Astrocyte (in vitro differentiated cells and primary cell): ENCODE results near the gene MYOF. TPM values are rescaled to one million over a fixed set of nuclear protein-coding genes. Genes with fewer than 3 reads are reported as not detected.

ENCODE experiments used
- DNase-seq: peaks from one replicate; pipeline ENCODE4 v3.0.0-alpha.2; 2010; ENCODE audit warnings: low read depth
- FAIRE-seq: peaks from 2 replicates; lab custom pipeline; 2011; peaks lifted over from hg19 to GRCh38; lab: Jason Lieb, UNC
- H2AFZ ChIP-seq: 2 replicates; pipeline ENCODE4 v1.6.0; 2012; ENCODE audit warnings: low read depth, low read length, inconsistent platforms
- H3K27ac ChIP-seq: 2 replicates; pipeline ENCODE4 v1.5.1; 2011; ENCODE audit warnings: low read depth, low read length, inconsistent platforms
- H3K27me3 ChIP-seq: 2 replicates; pipeline ENCODE4 v1.6.0; 2011; ENCODE audit warnings: low read length, inconsistent platforms; ENCODE audit not compliant: insufficient read depth
- H3K36me3 ChIP-seq: 2 replicates; pipeline ENCODE4 v1.5.1; 2011; ENCODE audit warnings: low read length, inconsistent platforms; ENCODE audit not compliant: insufficient read depth
- H3K4me1 ChIP-seq: 2 replicates; pipeline ENCODE4 v1.5.1; 2011; ENCODE audit warnings: low read length, inconsistent platforms; ENCODE audit not compliant: insufficient read depth
- H3K4me2 ChIP-seq: 2 replicates; pipeline ENCODE4 v1.6.0; 2012; ENCODE audit warnings: low read length, inconsistent platforms
- H3K4me3 ChIP-seq: 2 replicates; pipeline ENCODE4 v1.5.1; 2011; ENCODE audit warnings: low read depth, mild to moderate bottlenecking, low read length, inconsistent platforms; ENCODE audit not compliant: insufficient read depth
- H3K79me2 ChIP-seq: 2 replicates; pipeline ENCODE4 v1.6.0; 2012; ENCODE audit warnings: mild to moderate bottlenecking, low read length, inconsistent platforms; ENCODE audit not compliant: insufficient read depth
- H3K9ac ChIP-seq: 2 replicates; pipeline ENCODE4 v1.6.0; 2012; ENCODE audit warnings: mild to moderate bottlenecking, low read length, inconsistent platforms
- H3K9me3 ChIP-seq: 2 replicates; pipeline ENCODE4 v1.5.1; 2012; ENCODE audit warnings: low read depth, mild to moderate bottlenecking, low read length, inconsistent platforms; ENCODE audit not compliant: insufficient read depth
- H4K20me1 ChIP-seq: 2 replicates; pipeline ENCODE4 v1.6.0; 2012; ENCODE audit warnings: low read length, inconsistent platforms; ENCODE audit not compliant: insufficient read depth
- H3K27ac Mint-ChIP-seq: one replicate; pipeline ENCODE4 v1.8.0; 2021; ENCODE audit warnings: mild to moderate bottlenecking, mixed read lengths; ENCODE audit not compliant: unreplicated experiment
- H3K27me3 Mint-ChIP-seq: one replicate; pipeline ENCODE4 v1.8.0; 2021; ENCODE audit warnings: low read depth, mixed read lengths; ENCODE audit not compliant: unreplicated experiment
- H3K36me3 Mint-ChIP-seq: one replicate; pipeline ENCODE4 v1.8.0; 2021; ENCODE audit warnings: low read depth, mixed read lengths; ENCODE audit not compliant: unreplicated experiment
- H3K4me1 Mint-ChIP-seq: one replicate; pipeline ENCODE4 v1.8.0; 2021; ENCODE audit warnings: low read depth, mixed read lengths; ENCODE audit not compliant: unreplicated experiment
- H3K4me3 Mint-ChIP-seq: one replicate; pipeline ENCODE4 v1.8.0; 2021; ENCODE audit warnings: mild to moderate bottlenecking, moderate library complexity, mixed read lengths; ENCODE audit not compliant: unreplicated experiment
- H3K9me3 Mint-ChIP-seq: one replicate; pipeline ENCODE4 v1.8.0; 2021; ENCODE audit warnings: mild to moderate bottlenecking, mixed read lengths; ENCODE audit not compliant: unreplicated experiment
- EZH2 ChIP-seq: IDR thresholded peaks from 2 replicates; pipeline ENCODE4 v1.6.1; 2012; ENCODE audit warnings: mild to moderate bottlenecking, low read length, inconsistent platforms; ENCODE audit not compliant: insufficient read depth
- total RNA-seq: library from RNA; stranded (reverse); gene quantifications from 2 replicates; pipeline ENCODE4 v1.2.1, GENCODE V29; 2021
- TF ChIP-seq, protein P1 (sequence below): IDR thresholded peaks from 2 replicates; pipeline ENCODE4 v1.5.1; 2011; ENCODE audit warnings: low read depth, mild to moderate bottlenecking, inconsistent platforms, low read length, moderate library complexity; ENCODE audit not compliant: insufficient read depth

MYOF gene
- total RNA-seq, 1 donor from 2014 or later: 306 TPM

DNA sequence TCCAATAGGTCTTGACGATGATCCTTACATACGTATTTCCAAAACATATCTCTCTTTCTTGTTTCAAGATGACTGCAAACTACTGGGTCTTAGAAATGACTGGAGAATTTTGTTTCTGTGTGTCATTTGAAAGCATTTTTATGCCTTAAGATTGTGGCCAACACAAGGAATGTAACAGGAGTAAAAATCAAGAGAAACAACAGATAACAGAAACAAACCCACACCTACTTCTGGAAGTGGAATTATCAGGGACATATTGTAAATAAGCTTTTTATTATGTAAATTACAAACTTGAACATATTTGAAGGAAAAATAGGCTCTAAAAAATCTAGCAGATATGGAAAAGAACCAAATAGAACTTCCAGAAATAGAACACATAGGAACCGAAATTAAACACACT lies 212.9 kb downstream of the MYOF start:
- H3K36me3 ChIP-seq: no peaks in the 10 kb centered on the region
- Mint-ChIP-seq H3K27me3 (peaks cover 4% of the 10 kb centered on the region), H3K27ac (no peak overlapping the region), H3K4me1 (no peaks in the 10 kb centered on the region), H3K4me3 (no peak overlapping the region), H3K9me3 (peaks cover 13% of the 10 kb centered on the region), H3K36me3 (peaks cover 2% of the 10 kb centered on the region)
- DNase-seq: no peak
- H3K4me2 ChIP-seq: no peak overlapping the region
- H3K4me1 ChIP-seq: no peaks in the 10 kb centered on the region
- no peaks in the 10 kb centered on the region for H3K27me3 ChIP-seq
- no peak overlapping the region for H3K27ac ChIP-seq
- no peak for FAIRE-seq
- no peak overlapping the region for H3K9ac ChIP-seq
- TF ChIP-seq, protein P1, sequence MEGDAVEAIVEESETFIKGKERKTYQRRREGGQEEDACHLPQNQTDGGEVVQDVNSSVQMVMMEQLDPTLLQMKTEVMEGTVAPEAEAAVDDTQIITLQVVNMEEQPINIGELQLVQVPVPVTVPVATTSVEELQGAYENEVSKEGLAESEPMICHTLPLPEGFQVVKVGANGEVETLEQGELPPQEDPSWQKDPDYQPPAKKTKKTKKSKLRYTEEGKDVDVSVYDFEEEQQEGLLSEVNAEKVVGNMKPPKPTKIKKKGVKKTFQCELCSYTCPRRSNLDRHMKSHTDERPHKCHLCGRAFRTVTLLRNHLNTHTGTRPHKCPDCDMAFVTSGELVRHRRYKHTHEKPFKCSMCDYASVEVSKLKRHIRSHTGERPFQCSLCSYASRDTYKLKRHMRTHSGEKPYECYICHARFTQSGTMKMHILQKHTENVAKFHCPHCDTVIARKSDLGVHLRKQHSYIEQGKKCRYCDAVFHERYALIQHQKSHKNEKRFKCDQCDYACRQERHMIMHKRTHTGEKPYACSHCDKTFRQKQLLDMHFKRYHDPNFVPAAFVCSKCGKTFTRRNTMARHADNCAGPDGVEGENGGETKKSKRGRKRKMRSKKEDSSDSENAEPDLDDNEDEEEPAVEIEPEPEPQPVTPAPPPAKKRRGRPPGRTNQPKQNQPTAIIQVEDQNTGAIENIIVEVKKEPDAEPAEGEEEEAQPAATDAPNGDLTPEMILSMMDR: no peak
- no peak for TF ChIP-seq EZH2
- no peak overlapping the region for H3K4me3 ChIP-seq
- H3K9me3 ChIP-seq: no peaks in the 10 kb centered on the region
- H4K20me1 ChIP-seq: no peaks in the 10 kb centered on the region
- H2AFZ ChIP-seq: no peak overlapping the region
- no peaks in the 10 kb centered on the region for H3K79me2 ChIP-seq

- no peak for FAIRE-seq
- no peaks in the 10 kb centered on the region for H3K79me2 ChIP-seq
- no peak for TF ChIP-seq EZH2
- TF ChIP-seq, protein P1: no peak
Measured at GRCh38 chr10:93268021-93268420, 214.1 kb downstream of the MYOF start.

GRCh38 chr10:93267521-93267920 lies 214.6 kb downstream of the MYOF start:
- TF ChIP-seq EZH2: no peak
- TF ChIP-seq, protein P1: no peak
- Histone ChIP-seq H3K27me3 (no peaks in the 10 kb centered on the region), H3K27ac (no peak overlapping the region), H3K9ac (no peak overlapping the region), H3K79me2 (no peaks in the 10 kb centered on the region), H3K4me3 (no peak overlapping the region), H2AFZ (no peak overlapping the region), H3K36me3 (no peaks in the 10 kb centered on the region), H3K4me1 (no peaks in the 10 kb centered on the region), H4K20me1 (no peaks in the 10 kb centered on the region), H3K9me3 (no peaks in the 10 kb centered on the region), H3K4me2 (no peak overlapping the region)
- Mint-ChIP-seq H3K4me3 (no peak overlapping the region), H3K36me3 (peaks cover 2% of the 10 kb centered on the region), H3K27ac (no peak overlapping the region), H3K4me1 (no peaks in the 10 kb centered on the region), H3K27me3 (peaks cover 4% of the 10 kb centered on the region), H3K9me3 (peaks cover 13% of the 10 kb centered on the region)
- no peak for FAIRE-seq
- DNase-seq: no peak

More at GRCh38 chr10:93268021-93268420, 214.1 kb downstream of the MYOF start:
- H3K36me3 Mint-ChIP-seq: peaks cover 2% of the 10 kb centered on the region
- H3K4me3 Mint-ChIP-seq: no peak overlapping the region
- H3K36me3 ChIP-seq: no peaks in the 10 kb centered on the region
- no peaks in the 10 kb centered on the region for H3K4me1 ChIP-seq
- H3K4me2 ChIP-seq: no peak overlapping the region
- no peak overlapping the region for H3K9ac ChIP-seq
- peaks cover 4% of the 10 kb centered on the region for H3K27me3 Mint-ChIP-seq
- H3K27me3 ChIP-seq: no peaks in the 10 kb centered on the region
- H4K20me1 ChIP-seq: no peaks in the 10 kb centered on the region
- DNase-seq: no peak
- no peak overlapping the region for H3K4me3 ChIP-seq
- H3K27ac ChIP-seq: no peak overlapping the region
- no peaks in the 10 kb centered on the region for H3K4me1 Mint-ChIP-seq
- no peaks in the 10 kb centered on the region for H3K9me3 ChIP-seq
- no peak overlapping the region for H3K27ac Mint-ChIP-seq
- H2AFZ ChIP-seq: no peak overlapping the region
- peaks cover 13% of the 10 kb centered on the region for H3K9me3 Mint-ChIP-seq
